RWPE1 (cell line): ENCODE measurements around the gene THRB.
A peak's percentile ranks its signal among the peaks of the same experiment; 100 is the strongest.

ENCODE experiments used
- CTCF ChIA-PET: fragments of 350-600 bp; sonication (Branson Sonifier 250); formaldehyde crosslinking; extraction: SDS; loops from one replicate; lab custom pipeline; 2021; lab: Yijun Ruan, JAX
- POLR2A ChIA-PET: fragments of 400-600 bp; formaldehyde crosslinking; extraction: SDS; loops from one replicate; lab custom pipeline; 2020; ENCODE audit warnings: antibody characterized with exemption; ENCODE audit not compliant: low non-redundant PET; lab: Yijun Ruan, JAX
- DNase-seq: peaks from one replicate; pipeline ENCODE4 v3.0.0; 2012; ENCODE audit warnings: low spot score
- H3K27ac ChIP-seq: fragments of 450-650 bp; 2 replicates; pipeline ENCODE4 v1.5.1; 2017
- CTCF ChIP-seq: fragments of 450-650 bp; conservative IDR thresholded peaks from 2 replicates; pipeline ENCODE4 v1.5.1; 2017; ENCODE audit warnings: low read depth, mild to moderate bottlenecking

Gene THRB

GRCh38 chr3:24235121-24235520 lies 259.5 kb downstream of the THRB start:
- POLR2A ChIA-PET: no interaction called here

GRCh38 chr3:24232784-24233183 lies 261.9 kb downstream of the THRB start:
- POLR2A ChIA-PET: no interaction called here
- TF ChIP-seq CTCF: no peak
- no peak for DNase-seq
- H3K27ac ChIP-seq: no peak overlapping the region
- CTCF ChIA-PET: no interaction called here

More at GRCh38 chr3:24235121-24235520, 259.5 kb downstream of the THRB start:
- no peak for TF ChIP-seq CTCF
- CTCF ChIA-PET: no interaction called here
- no peak overlapping the region for H3K27ac ChIP-seq
- DNase-seq: peak; percentile 29

- H3K27ac ChIP-seq: no peak overlapping the region
- TF ChIP-seq CTCF: no peak
- ChIA-PET POLR2A (no interaction called here), CTCF (no interaction called here)
- DNase-seq: no peak
These were observed 265.0 kb downstream of the THRB start for GRCh38 chr3:24229468-24230221.

- no peak for DNase-seq
- CTCF ChIA-PET: no interaction called here
- H3K27ac ChIP-seq: no peak overlapping the region
- POLR2A ChIA-PET: no interaction called here
- TF ChIP-seq CTCF: no peak
These were observed 267.0 kb downstream of the THRB start for GRCh38 chr3:24227635-24228034.

GRCh38 chr3:24226397-24226796 lies 268.3 kb downstream of the THRB start:
- POLR2A ChIA-PET: no interaction called here
- CTCF ChIA-PET: no interaction called here
- no peak for DNase-seq

GRCh38 chr3:24225385-24225950 lies 269.2 kb downstream of the THRB start:
- H3K27ac ChIP-seq: no peak overlapping the region
- DNase-seq: no peak
- POLR2A ChIA-PET: no interaction called here
- CTCF ChIA-PET: interaction anchor here (0.6 kb wide), 1 partner anchor 56 kb away, joined by 3 read pairs; no protein-coding TSS in a partner anchor
- TF ChIP-seq CTCF: no peak

More at GRCh38 chr3:24226397-24226796, 268.3 kb downstream of the THRB start:
- TF ChIP-seq CTCF: no peak
- H3K27ac ChIP-seq: no peak overlapping the region
